Mesodermal cell (in vitro differentiated cells): ENCODE data around the gene ZNF248. TPM values are rescaled to one million over a fixed set of nuclear protein-coding genes. Genes with fewer than 3 reads are reported as not detected.
A peak's percentile ranks its signal among the peaks of the same experiment; 100 is the strongest.

Source experiments
- H3K27ac ChIP-seq: 2 replicates; pipeline ENCODE4 v1.7.0; 2013; ENCODE audit warnings: mild to moderate bottlenecking, low read depth, low read length, moderate library complexity; ENCODE audit not compliant: severe bottlenecking
- H3K36me3 ChIP-seq: 2 replicates; pipeline ENCODE4 v1.7.1; 2013; ENCODE audit warnings: mild to moderate bottlenecking, low read length, moderate library complexity; ENCODE audit not compliant: control insufficient read depth, insufficient read depth
- H3K4me1 ChIP-seq: one replicate; pipeline ENCODE4 v1.7.1; 2013; ENCODE audit warnings: mild to moderate bottlenecking, low read length; ENCODE audit not compliant: insufficient read depth, control insufficient read depth, poor library complexity, severe bottlenecking
- H3K4me3 ChIP-seq: 2 replicates; pipeline ENCODE4 v1.7.0; 2013; ENCODE audit warnings: low read length, control low read depth, mild to moderate bottlenecking; ENCODE audit not compliant: insufficient read depth, poor library complexity, severe bottlenecking; ENCODE audit errors: extremely low read depth
- H3K9me3 ChIP-seq: 2 replicates; pipeline ENCODE4 v1.7.1; 2013; ENCODE audit warnings: mild to moderate bottlenecking, low read length, moderate library complexity; ENCODE audit not compliant: control insufficient read depth
- WGBS, 2 experiments: methylation state at CpG; one replicate each; pipeline ENCODE4 v1.1.5; 2013; ENCODE audit warnings: missing lambda C conversion rate in 2 of 2; ENCODE audit not compliant: insufficient coverage in 2 of 2; 5-methylcytosine and 5-hydroxymethylcytosine counted together
- polyA plus RNA-seq, 2 experiments: library from polyadenylated mRNA; stranded (reverse); fragments of 50-300 nt; gene quantifications; one replicate each; pipeline ENCODE4 v1.2.3, GENCODE V29; 2013

Gene ZNF248
- 10.3 TPM for polyA plus RNA-seq (2013, experiment 1 of 2)
- 10.5 TPM for polyA plus RNA-seq (2013, experiment 2 of 2)

- 4 to 9% methylated on average over 61 to 73 of the region's 81 CpGs for WGBS, 2 experiments
These were observed at the start of gene ZNF248 for GRCh38 chr10:37857287-37858211. ZNF248 (minus strand) TSS chr10:37857610; CDS start chr10:37856310, 1,300 bp downstream.

DNA sequence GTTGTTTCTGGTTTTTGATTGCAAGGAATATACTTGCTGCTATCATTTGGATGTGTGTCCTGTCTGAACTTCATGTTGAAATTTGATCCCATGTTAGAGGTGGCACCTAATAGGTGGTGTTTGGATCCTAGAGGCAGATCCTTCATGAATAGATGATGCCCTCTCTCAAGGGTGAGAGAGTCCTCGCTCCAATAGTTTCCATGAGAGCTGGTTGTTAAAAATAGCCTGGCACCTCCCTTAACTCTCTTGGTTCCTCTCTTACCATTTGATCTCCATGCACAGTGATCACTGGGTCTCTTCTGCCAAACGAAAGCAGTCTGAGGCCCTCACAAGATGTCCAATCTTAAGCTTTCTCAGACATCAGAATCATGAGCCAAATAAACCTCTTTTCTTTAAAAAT lies 49.0 kb upstream of the ZNF248 start:
- H3K27ac ChIP-seq: no peak overlapping the region
- peaks cover 18% of the 10 kb centered on the region for H3K9me3 ChIP-seq
- no peak overlapping the region for H3K4me3 ChIP-seq
- 33 to 57% methylated on average over 1 of the region's 2 CpGs for WGBS, 2 experiments
- H3K36me3 ChIP-seq: no peaks in the 10 kb centered on the region
- H3K4me1 ChIP-seq: no peaks in the 10 kb centered on the region

More at GRCh38 chr10:37857287-37858211, at the start of gene ZNF248:
- Histone ChIP-seq H3K36me3 (peaks cover 9% of the 10 kb centered on the region), H3K27ac (peak within 1 kb of the TSS; percentile 99), H3K9me3 (peaks cover 10% of the 10 kb centered on the region), H3K4me3 (peak within 1 kb of the TSS; percentile 75), H3K4me1 (no peaks in the 10 kb centered on the region)

DNA sequence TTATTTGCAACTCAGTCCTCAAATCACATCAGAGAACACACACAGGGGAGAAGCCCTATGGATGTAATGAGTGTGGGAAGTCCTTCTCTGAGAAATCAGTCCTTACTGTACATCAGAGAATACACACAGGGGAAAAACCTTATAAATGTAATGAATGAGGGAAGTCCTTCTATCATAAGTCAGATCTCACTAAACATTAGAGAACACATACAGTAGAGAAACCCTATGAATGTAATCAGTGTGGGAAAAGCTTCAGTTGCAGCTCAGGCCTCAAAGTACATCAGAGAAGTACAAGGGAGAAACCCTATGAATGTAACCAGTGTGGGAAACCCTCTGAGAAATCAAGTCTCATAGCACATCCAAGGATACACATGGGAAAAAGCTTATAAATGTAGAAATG lies 39.0 kb upstream of the ZNF248 start:
- H3K4me3 ChIP-seq: no peak overlapping the region
- no peak overlapping the region for H3K27ac ChIP-seq
- no peaks in the 10 kb centered on the region for H3K4me1 ChIP-seq
- peaks cover 37% of the 10 kb centered on the region for H3K9me3 ChIP-seq
- no peaks in the 10 kb centered on the region for H3K36me3 ChIP-seq

DNA sequence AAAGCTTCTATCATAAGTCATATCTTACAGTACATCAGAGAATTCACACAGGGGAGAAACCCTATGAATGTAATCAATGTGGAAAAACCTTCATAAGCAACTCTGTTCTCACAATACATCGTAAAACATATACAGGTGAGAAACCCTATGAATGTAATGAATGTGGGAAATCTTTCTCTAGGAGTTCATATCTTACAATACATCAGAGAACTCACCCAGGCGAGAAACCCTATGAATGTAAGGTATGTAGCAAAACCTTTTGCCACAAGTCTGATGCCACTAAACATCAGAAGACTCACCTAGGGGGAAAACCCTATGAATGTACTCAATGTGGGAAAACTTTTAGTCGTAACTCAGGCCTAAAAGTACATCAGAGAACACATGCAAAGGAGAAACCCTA lies 38.3 kb upstream of the ZNF248 start:
- whole genome bisulfite sequencing, 2 experiments: no CpG with 5 or more reads among the region's 3 CpGs
- peaks cover 42% of the 10 kb centered on the region for H3K9me3 ChIP-seq
- no peak overlapping the region for H3K4me3 ChIP-seq
- H3K36me3 ChIP-seq: no peaks in the 10 kb centered on the region
- no peaks in the 10 kb centered on the region for H3K4me1 ChIP-seq
- H3K27ac ChIP-seq: no peak overlapping the region

DNA sequence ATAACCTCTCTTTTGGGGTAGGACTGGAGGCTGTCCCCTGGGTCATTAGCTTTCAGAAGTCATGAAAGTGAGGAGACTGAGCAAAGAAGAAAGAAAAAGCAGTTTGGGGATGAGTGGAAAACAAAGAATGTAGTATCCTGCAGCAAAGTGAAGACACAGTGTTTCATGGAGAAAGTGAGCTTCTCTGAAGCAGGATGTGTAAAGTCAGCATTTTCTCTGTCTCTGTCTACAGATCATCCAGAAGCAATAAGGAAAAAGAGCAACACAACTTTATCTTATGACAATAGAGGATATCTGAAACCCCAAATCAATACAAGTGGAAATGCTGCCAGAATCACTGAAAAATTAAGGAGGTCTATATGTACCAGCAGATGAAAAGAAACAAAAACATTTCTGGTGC lies 28.4 kb upstream of the ZNF248 start:
- H3K9me3 ChIP-seq: peaks cover 33% of the 10 kb centered on the region
- no peak overlapping the region for H3K4me3 ChIP-seq
- H3K36me3 ChIP-seq: no peaks in the 10 kb centered on the region
- no peak overlapping the region for H3K27ac ChIP-seq
- H3K4me1 ChIP-seq: no peaks in the 10 kb centered on the region

DNA sequence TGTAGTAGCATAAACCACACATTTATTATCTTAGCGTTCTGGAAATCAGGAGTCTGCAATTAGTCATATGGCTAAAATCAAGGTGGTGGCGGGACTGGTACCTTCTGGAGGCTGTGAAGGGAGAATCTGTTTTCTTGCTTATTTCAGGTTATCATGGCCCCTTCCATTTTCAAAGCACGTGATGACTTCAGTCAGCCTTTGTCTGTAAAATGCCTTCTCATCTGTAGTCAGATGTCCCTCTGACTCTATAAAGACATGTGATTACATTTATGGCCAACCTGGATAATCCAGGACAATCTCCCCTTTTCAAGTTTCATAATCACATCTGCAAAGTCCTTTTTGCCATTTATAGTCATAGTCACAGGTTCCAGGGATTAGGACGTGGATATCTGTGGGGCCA lies 15.5 kb upstream of the ZNF248 start:
- WGBS, 2 experiments: 44 to 69% methylated on average over 1 to 3 of the region's 4 CpGs
- Histone ChIP-seq H3K4me1 (no peaks in the 10 kb centered on the region), H3K4me3 (no peak overlapping the region), H3K36me3 (no peaks in the 10 kb centered on the region), H3K9me3 (peaks cover 23% of the 10 kb centered on the region), H3K27ac (no peak overlapping the region)

- Histone ChIP-seq H3K9me3 (peaks cover 17% of the 10 kb centered on the region), H3K36me3 (no peaks in the 10 kb centered on the region), H3K4me1 (no peaks in the 10 kb centered on the region), H3K27ac (no peak overlapping the region), H3K4me3 (no peak overlapping the region)
- 76 to 85% methylated on average over 4 of the region's 5 CpGs for WGBS, 2 experiments
These were observed 14.9 kb upstream of the ZNF248 start for GRCh38 chr10:37872283-37872682.

- 58 to 76% methylated on average over 2 to 3 of the region's 7 CpGs for WGBS, 2 experiments
- Histone ChIP-seq H3K9me3 (peaks cover 19% of the 10 kb centered on the region), H3K27ac (no peak overlapping the region), H3K4me3 (no peak overlapping the region), H3K36me3 (no peaks in the 10 kb centered on the region), H3K4me1 (no peaks in the 10 kb centered on the region)
These were observed 14.3 kb upstream of the ZNF248 start for GRCh38 chr10:37871568-37872251.

DNA sequence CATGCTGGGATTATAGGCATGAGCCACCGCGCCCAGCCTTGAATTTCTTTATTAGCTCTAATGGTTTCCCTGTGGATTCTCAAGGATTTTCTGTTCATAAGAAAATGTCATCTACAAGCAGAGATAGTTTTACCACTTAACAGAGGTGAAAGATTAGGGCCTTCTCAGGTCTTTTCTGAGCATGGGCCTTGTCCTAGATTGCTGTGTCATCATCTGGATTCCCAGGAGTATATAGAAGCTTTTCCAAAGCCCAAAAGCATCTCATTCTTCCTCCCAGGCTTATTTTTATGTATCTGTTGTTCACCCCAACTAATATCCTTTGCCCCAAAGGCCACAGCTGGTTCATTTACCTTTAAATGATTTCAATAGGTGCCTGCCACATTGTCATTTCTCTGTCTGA lies 13.7 kb upstream of the ZNF248 start:
- no peak overlapping the region for H3K27ac ChIP-seq
- H3K4me3 ChIP-seq: no peak overlapping the region
- H3K9me3 ChIP-seq: peaks cover 23% of the 10 kb centered on the region
- no peaks in the 10 kb centered on the region for H3K36me3 ChIP-seq
- no peaks in the 10 kb centered on the region for H3K4me1 ChIP-seq
- 30 to 44% methylated on average over 2 of the region's 2 CpGs for WGBS, 2 experiments

GRCh38 chr10:37868796-37869195 lies 11.4 kb upstream of the ZNF248 start:
- Histone ChIP-seq H3K4me1 (no peaks in the 10 kb centered on the region), H3K36me3 (no peaks in the 10 kb centered on the region), H3K9me3 (peaks cover 22% of the 10 kb centered on the region), H3K4me3 (no peak overlapping the region), H3K27ac (no peak overlapping the region)
- 80 to 95% methylated on average over 1 to 3 of the region's 3 CpGs for WGBS, 2 experiments
